T-helper 1 cell (primary cell): ENCODE data around the gene CRHBP.
"Not testable (repeated sequence)": the region's sequence is repeated elsewhere in the genome, so short reads cannot be mapped to it uniquely, and the experiment has no call there.

Source experiments
- DNase-seq, 5 donors: peaks; one replicate each; pipeline ENCODE4 v3.0.0-alpha.2; 2012 to 2020

Gene CRHBP

GRCh38 chr5:76958991-76959767, 6.3 kb downstream of the CRHBP start:
- peak in 1 of 5 donors; percentile 42 for DNase-seq

GRCh38 chr5:76960004-76960625, 7.3 kb downstream of the CRHBP start:
- peak in 1 of 5 donors; percentile 51 for DNase-seq

GRCh38 chr5:76964060-76964459, 11.2 kb downstream of the CRHBP start:
- DNase-seq: no peak

- DNase-seq: no peak
Observed at GRCh38 chr5:76971511-76971910, 18.7 kb downstream of the CRHBP start.

GRCh38 chr5:76972689-76973088, 19.8 kb downstream of the CRHBP start:
- no peak for DNase-seq

GRCh38 chr5:76974785-76975184, 21.9 kb downstream of the CRHBP start:
- DNase-seq: no peak

GRCh38 chr5:76978869-76979268, 26.0 kb downstream of the CRHBP start:
- DNase-seq: no peak

GRCh38 chr5:76980518-76981144, 27.8 kb downstream of the CRHBP start:
- DNase-seq: no peak

- DNase-seq: no peak
Observed at GRCh38 chr5:76982450-76982849, 29.6 kb downstream of the CRHBP start.

GRCh38 chr5:76983468-76983867, 30.6 kb downstream of the CRHBP start:
- DNase-seq: no peak

- DNase-seq: no peak
Observed at GRCh38 chr5:76986825-76987526, 34.1 kb downstream of the CRHBP start.

- no peak for DNase-seq
Observed at GRCh38 chr5:76990899-76991459, 38.1 kb downstream of the CRHBP start.

GRCh38 chr5:76993436-76993835, 40.6 kb downstream of the CRHBP start:
- DNase-seq: not testable (repeated sequence)

GRCh38 chr5:76994337-76994736, 41.5 kb downstream of the CRHBP start:
- DNase-seq: no peak

- DNase-seq: not testable (repeated sequence)
Observed at GRCh38 chr5:76998251-76998650, 45.4 kb downstream of the CRHBP start.

- no peak for DNase-seq
Observed at GRCh38 chr5:76999451-76999850, 46.6 kb downstream of the CRHBP start.

- DNase-seq: no peak
Observed at GRCh38 chr5:77003246-77003645, 50.4 kb downstream of the CRHBP start.

- DNase-seq: no peak
Observed at GRCh38 chr5:77006124-77006523, 53.3 kb downstream of the CRHBP start.

GRCh38 chr5:77008413-77008812, 55.6 kb downstream of the CRHBP start:
- no peak for DNase-seq

- DNase-seq: no peak
Observed at GRCh38 chr5:77010243-77010642, 57.4 kb downstream of the CRHBP start.

- no peak for DNase-seq
Observed at GRCh38 chr5:77011498-77011897, 58.7 kb downstream of the CRHBP start.

- DNase-seq: peak in 1 of 5 donors; percentile 50
Observed at GRCh38 chr5:77012601-77013000, 59.8 kb downstream of the CRHBP start.
